ENCODE measurements around the gene HHIP. TPM values are rescaled to one million over a fixed set of nuclear protein-coding genes. Genes with fewer than 3 reads are reported as not detected.

HHIP gene
- total RNA-seq, 1 experiment from 2014 or later: not detected

DNA sequence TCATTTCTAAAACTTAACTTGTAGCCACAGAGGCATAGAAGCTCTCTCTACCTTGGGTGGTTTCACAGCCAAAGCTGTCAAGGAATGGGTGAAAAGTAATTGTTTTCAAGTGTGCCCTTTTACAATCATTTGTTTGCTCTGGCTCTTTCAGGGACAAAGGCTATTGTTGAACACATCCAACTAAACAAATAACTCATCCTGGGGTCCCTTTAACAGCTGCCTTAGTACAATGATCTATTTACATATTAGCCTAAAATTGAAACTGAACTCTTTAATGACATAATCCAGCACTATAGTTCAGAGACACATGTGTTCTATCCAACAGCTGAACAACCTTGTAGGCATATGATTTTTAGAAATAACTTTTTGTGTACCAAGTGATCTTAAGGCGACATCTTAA lies 3.7 kb downstream of the HHIP start:
- Histone ChIP-seq H3K36me3 (ENCODE audit: low read depth) (no peaks in the 10 kb centered on the region), H3K9me3 (ENCODE audit: insufficient read depth, low read depth) (no peaks in the 10 kb centered on the region), H4K20me1 (ENCODE audit: insufficient read depth) (no peaks in the 10 kb centered on the region), H3K4me3 (no peak overlapping the region), H3F3A (ENCODE audit: insufficient read depth, low read depth) (no peaks in the 10 kb centered on the region), H3K9me2 (ENCODE audit: insufficient read depth) (no peaks in the 10 kb centered on the region), H3K4me1 (replicated peaks; ENCODE audit: insufficient read depth) (no peaks in the 10 kb centered on the region), H2AFZ (no peak overlapping the region), H3K27ac (no peak overlapping the region), H3K4me2 (no peak overlapping the region), H3K27me3 (ENCODE audit: insufficient read depth, low read depth) (no peaks in the 10 kb centered on the region), H3K79me2 (ENCODE audit: low read depth) (no peaks in the 10 kb centered on the region)
- no TSS peak for BruUV-seq (replicated peaks)
- CTCF ChIA-PET: no interaction called here
- TF ChIP-seq EZH2 (IDR thresholded peaks at IDR 0.05; ENCODE audit: low read depth): no peak
- TF ChIP-seq, protein P1, sequence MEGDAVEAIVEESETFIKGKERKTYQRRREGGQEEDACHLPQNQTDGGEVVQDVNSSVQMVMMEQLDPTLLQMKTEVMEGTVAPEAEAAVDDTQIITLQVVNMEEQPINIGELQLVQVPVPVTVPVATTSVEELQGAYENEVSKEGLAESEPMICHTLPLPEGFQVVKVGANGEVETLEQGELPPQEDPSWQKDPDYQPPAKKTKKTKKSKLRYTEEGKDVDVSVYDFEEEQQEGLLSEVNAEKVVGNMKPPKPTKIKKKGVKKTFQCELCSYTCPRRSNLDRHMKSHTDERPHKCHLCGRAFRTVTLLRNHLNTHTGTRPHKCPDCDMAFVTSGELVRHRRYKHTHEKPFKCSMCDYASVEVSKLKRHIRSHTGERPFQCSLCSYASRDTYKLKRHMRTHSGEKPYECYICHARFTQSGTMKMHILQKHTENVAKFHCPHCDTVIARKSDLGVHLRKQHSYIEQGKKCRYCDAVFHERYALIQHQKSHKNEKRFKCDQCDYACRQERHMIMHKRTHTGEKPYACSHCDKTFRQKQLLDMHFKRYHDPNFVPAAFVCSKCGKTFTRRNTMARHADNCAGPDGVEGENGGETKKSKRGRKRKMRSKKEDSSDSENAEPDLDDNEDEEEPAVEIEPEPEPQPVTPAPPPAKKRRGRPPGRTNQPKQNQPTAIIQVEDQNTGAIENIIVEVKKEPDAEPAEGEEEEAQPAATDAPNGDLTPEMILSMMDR (conservative IDR thresholded peaks at IDR 0.05): no peak
- POLR2A ChIA-PET (ENCODE audit: unreplicated experiment): interaction anchor here (0.6 kb wide), 1 partner anchor 9 kb away, joined by 7 read pairs; no protein-coding TSS in a partner anchor
- intact Hi-C loops (cut with micrococcal nuclease; ENCODE audit: unreplicated experiment): no loop called here
- DNase-seq: no peak

DNA sequence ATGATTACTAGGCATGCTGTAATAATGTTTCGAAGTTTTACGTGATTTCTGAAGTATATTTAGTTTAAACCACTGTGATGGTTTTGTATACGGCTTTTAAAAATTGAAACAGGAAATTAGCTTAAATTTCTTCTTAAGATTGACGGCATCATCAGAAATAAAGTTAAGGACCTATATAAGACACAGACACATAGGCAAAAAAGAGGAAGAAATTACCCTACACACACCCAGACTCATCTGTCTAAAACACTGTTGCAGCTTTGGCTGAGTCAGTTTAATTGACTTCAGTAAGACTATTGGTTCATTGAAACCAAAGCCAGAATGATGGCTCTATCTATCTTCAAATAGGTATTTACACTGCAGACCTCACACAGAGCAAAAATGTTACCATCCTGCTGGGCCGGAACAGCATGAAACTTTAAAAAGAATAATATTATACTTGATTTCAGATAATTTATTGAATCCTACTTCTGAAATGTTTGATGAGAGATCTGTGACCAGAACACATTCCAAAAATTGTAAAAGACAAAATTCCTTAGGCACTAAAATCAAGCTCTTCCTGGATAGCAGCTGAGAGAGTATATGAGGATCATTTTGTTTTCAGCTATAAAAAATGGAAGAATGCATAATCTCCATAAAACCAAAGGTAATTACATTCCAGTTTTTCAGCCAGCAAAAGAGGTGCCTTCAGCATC lies 4.5 kb downstream of the HHIP start:
- no TSS peak for BruUV-seq (replicated peaks)
- Histone ChIP-seq H3F3A (ENCODE audit: insufficient read depth, low read depth) (no peaks in the 10 kb centered on the region), H3K9me2 (ENCODE audit: insufficient read depth) (no peaks in the 10 kb centered on the region), H3K79me2 (ENCODE audit: low read depth) (no peaks in the 10 kb centered on the region), H3K9me3 (ENCODE audit: insufficient read depth, low read depth) (no peaks in the 10 kb centered on the region), H3K4me1 (replicated peaks; ENCODE audit: insufficient read depth) (no peaks in the 10 kb centered on the region), H3K27me3 (ENCODE audit: insufficient read depth, low read depth) (no peaks in the 10 kb centered on the region), H4K20me1 (ENCODE audit: insufficient read depth) (no peaks in the 10 kb centered on the region), H3K36me3 (ENCODE audit: low read depth) (no peaks in the 10 kb centered on the region), H3K27ac (no peak overlapping the region), H2AFZ (no peak overlapping the region), H3K4me2 (no peak overlapping the region), H3K4me3 (no peak overlapping the region)
- TF ChIP-seq EZH2 (IDR thresholded peaks at IDR 0.05; ENCODE audit: low read depth): no peak
- TF ChIP-seq, protein P1 (conservative IDR thresholded peaks at IDR 0.05): no peak
- CTCF ChIA-PET: no interaction called here
- POLR2A ChIA-PET (ENCODE audit: unreplicated experiment): interaction anchor here (0.6 to 0.7 kb wide), 2 partner anchors 8 to 66 kb away, joined by 6 to 7 read pairs; no protein-coding TSS in a partner anchor
- intact Hi-C loops (cut with micrococcal nuclease; ENCODE audit: unreplicated experiment): no loop called here
- no peak for DNase-seq

DNA sequence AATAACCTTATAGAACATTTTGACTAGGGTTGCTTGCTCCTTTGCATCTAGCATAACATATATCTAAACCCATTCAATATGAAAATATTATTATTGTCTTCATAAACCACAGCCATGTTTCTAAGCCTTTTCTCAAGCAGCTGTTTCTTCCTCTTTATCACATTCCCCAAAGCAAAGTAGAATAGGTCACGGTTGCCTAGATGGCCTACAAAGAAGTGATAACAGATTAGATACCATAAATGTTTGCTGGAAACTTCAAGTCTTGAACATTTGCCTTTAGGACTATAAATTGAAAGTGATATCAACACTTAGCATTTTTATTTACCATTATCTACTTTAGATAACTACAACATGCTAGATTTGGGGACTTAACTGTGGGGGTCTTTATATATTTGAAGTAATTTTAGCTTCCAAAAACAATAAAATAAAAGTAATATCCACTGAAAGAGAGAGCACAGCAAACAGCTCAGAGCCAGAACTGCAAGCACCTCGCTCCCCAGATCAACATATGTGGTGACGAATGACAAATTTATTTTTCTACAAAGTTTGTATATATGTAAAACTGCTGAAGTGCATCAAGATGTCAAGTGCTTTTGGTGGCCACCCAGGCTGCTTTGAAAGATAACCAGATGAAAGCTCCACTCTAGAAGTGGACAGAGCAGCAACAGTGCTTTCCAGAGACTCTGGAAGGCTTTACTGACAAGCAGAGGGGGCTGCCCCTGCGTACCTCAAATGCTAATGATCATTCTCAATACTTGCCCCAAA lies 8.0 kb downstream of the HHIP start:
- Histone ChIP-seq H3K4me2 (no peak overlapping the region), H3K9me3 (ENCODE audit: insufficient read depth, low read depth) (no peaks in the 10 kb centered on the region), H3K9me2 (ENCODE audit: insufficient read depth) (no peaks in the 10 kb centered on the region), H2AFZ (no peak overlapping the region), H4K20me1 (ENCODE audit: insufficient read depth) (no peaks in the 10 kb centered on the region), H3K27ac (no peak overlapping the region), H3K4me1 (replicated peaks; ENCODE audit: insufficient read depth) (no peaks in the 10 kb centered on the region), H3F3A (ENCODE audit: insufficient read depth, low read depth) (no peaks in the 10 kb centered on the region), H3K79me2 (ENCODE audit: low read depth) (no peaks in the 10 kb centered on the region), H3K36me3 (ENCODE audit: low read depth) (no peaks in the 10 kb centered on the region), H3K4me3 (no peak overlapping the region), H3K27me3 (ENCODE audit: insufficient read depth, low read depth) (no peaks in the 10 kb centered on the region)
- DNase-seq: no peak
- ChIA-PET CTCF (no interaction called here), POLR2A (ENCODE audit: unreplicated experiment) (no interaction called here)
- BruUV-seq (replicated peaks): no TSS peak
- TF ChIP-seq, protein P1 (conservative IDR thresholded peaks at IDR 0.05): no peak
- no peak for TF ChIP-seq EZH2 (IDR thresholded peaks at IDR 0.05; ENCODE audit: low read depth)
- intact Hi-C loops (cut with micrococcal nuclease; ENCODE audit: unreplicated experiment): no loop called here
